Stimulated activated CD8-positive, alpha-beta memory T cell treated with anti-CD3 and anti-CD28 coated beads, Interleukin-12 subunit alpha, Interleukin-12 subunit beta, amount 100 ng/mL, for 4 hours (primary cell): ENCODE results near the gene RHOF.
"Not testable (repeated sequence)": the region's sequence is repeated elsewhere in the genome, so short reads cannot be mapped to it uniquely, and the experiment has no call there.

Experiments
- DNase-seq: peaks from one replicate; pipeline ENCODE4 v3.0.0-alpha.2; 2020; ENCODE audit warnings: low read depth

Gene RHOF

DNA sequence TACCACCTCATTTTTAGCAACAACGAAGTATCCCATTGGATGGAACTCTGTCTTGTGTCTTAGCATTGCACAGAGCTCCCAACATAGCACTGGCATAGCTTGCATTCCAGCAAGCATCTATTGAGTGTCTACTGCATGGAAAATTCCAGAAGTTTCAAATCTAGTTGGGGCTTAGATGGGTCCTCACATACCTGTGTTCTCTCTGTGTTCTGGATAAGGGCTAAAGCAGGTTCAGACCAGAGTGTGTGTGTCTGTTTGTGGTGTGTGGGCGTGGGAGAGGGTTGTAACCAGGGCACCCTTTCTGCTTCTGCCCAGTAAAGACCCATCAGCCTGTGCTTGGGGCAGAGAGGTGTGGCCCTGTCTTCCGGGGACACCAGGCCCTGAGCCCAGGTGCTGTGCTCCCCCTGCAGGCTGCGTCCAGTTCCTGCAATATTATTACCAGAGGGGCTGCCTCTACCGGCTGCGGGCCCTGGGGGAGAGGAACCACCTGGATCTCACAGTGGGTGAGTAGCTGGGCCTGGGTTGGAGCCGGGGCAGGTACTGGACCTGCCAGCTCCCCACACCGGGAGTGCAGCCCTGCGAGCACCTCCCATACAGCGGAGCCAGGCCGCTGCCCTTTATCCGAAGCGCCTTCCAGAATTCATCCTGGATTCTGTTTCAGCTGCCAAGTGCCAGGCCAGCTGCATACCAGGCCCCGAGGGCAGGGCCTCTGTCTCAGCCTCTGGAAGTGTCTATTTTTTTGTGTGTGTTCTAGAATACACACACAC lies 20.3 kb downstream of the RHOF start:
- peak; percentile 60 for DNase-seq

DNA sequence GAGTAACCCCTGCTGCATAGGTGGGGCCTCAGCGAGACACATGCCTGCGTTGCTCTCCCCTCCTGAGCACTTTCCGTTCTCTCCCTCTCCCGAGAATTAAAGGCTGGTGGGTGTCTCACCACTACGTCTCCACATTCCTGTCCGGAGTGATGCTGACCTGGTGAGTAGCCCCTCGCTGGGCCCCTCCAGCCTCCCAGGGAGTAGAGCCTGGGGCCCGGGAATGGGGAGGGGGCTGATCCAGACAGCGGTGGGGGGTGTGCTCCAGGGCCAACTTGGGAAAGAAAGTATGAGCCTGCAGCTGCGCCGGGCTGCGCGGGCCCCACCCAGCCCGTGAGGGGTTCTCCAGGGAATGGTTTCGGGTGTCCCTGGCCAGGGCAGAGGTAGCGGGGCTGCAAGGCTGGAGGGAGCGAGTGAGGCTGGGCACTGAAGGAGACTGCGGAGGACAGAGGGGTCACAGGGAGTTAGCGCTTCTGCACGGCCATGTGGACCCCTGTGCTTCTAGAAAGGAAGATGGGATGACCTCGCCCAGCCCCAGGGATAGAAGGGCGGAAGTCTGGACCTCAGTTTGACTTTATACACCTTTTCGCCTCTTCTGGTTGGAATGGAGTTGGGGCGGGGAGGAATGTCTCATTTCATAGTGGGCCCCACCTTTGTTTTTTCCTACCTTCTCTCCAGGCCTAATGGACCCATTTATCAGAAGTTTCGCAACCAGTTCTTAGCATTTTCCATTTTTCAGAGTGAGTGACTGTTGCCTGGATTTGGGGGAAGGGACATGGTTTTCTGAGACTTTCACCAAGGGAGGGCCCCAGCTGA lies 22.5 kb downstream of the RHOF start:
- DNase-seq = no peak

DNA sequence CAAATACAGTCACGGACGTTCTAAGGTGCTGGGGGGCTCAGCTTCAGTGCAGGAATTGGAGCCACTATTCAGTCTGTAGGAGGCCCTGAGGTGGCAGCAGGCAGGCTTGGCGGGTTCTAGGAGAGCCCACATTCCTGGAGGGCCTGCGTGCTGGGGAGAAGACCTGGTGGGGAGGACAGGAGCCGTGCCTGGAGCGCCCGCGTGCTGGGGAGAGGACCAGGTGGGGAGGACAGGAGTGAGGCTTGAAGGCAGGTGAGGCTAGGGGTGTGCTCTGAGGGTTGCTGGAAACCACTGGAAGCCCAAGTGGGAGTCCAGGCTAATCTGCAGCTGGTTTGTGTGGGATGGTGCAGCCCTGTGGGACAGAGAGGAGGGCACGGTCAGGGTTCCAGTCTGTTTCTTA lies 23.1 kb downstream of the RHOF start:
- DNase-seq = no peak

DNA sequence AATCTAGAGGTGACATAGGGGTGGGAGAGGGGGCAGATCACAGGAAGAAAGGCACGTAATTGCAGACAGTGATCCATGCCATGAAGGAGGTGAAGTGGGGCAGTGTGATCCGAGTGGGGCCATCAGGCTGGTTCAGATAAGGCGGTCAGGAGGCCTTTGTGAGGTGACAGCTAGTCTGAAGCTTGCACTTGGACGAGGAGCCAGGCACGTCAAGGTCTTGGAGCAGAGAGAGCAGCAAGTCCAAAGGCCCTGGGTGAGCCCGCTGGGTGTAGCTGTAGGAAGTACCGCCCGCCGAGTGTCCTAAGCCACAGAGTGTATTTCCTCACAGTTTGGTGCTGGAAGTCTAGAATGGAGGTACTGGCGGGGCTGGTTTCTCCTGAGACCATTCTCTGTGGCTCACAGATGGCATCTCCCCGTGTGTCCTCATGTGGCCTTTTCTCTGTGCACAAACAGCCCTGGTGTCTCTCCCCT lies 23.6 kb downstream of the RHOF start:
- DNase-seq = no peak

DNA sequence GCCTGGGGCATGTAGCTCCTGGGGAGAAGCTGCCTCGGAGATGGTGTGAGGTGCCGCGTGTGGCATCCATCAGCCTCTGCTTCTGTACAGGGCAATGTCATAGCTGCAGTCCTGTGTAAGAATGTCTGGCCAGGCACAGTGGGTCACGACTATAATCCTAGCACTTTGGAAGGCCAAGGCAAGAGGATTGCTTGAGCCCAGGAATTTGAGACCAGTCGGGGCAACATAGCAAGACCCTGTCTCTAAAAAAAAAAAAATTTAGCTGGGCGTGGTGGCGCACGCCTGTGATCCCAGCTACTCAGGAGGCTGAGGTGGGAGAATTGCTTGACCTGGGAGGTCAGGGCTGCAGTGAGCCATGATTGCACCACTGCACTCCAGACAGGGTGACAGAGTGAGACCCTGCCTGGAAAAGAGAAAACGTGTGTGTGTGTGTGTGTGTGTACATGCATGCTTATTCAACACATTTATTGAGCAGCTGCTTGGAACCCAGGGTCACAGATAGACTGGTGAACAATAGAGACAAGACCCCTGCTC lies 24.1 kb downstream of the RHOF start:
- no peak for DNase-seq

DNA sequence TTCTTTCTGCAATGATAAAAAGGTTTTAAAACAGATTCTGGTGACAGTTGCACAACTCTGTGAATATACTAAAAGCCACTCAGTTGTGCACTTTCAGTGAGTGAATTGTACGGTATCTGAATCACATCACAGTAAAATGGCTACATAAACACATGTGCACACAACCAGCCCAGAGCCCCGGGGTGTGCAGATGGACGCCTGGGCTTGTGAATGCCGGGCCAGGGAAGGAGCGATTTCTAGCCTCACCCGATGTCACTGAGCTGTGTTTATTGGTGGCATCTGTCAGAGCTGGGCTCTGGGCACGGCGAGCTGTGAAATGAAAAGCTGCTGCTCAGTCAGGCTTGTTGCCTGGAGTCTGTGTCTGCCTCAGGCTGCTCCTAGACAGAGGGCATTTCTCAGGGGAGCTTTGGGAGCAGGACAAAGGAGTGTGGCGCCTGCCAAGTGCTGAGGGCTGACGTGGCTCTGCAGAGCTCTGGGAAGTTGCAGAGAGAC lies 25.9 kb downstream of the RHOF start:
- DNase-seq = no peak

DNA sequence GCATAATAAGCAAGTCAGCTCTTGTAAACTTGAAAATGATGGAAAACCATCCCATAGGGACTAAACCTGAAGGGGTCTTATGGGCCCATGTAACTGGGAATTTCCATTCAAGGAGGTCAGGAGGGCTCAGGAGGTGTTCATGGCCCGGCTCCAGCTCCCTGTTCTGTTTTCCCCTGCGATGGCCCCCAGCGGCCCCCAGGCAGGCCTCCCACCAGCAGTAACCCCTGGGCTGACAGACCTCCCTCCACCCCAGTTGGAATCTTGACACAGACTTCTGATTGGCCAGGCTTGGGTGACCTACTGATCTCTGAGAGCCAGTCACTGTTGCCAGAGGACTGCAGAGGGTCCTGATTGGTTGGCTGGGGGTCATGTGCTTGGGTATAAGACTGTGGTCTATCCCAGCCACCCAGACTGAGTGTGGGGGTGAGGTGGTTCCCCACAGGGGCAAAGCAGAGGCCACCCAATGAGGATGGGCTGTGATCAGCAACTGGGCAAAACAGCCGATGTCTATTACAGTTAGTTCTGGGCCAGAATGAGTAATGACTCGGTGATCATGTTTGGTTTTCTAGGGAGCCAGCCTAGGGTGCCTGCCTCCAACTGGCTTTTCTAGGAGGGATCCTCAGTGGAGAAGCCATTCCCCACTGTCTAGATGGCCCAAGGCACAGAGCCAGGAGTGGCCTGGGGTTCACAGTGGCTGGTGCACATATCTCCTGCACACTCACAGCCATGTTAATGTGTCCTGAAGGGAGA lies 27.0 kb downstream of the RHOF start:
- DNase-seq = no peak

DNA sequence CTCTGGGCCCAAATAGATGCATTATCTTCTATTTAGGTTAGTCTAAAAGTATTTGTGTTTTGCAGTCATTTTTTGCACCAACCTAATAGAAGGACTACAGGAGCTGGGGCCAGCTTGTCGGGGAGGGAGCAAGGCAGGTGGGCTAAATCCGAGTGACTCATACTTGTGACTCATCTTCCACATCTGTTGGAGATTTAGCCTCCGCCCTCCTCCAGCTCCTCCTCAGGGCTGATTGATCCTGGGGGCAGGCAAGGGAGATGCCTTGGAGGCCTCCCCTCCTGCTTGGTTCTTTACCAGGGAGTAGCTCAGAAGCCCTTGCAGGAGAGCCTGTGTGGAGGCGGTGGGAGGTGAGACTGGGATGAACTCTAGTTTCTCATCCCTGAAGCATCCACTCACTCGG lies 27.9 kb downstream of the RHOF start:
- no peak for DNase-seq

DNA sequence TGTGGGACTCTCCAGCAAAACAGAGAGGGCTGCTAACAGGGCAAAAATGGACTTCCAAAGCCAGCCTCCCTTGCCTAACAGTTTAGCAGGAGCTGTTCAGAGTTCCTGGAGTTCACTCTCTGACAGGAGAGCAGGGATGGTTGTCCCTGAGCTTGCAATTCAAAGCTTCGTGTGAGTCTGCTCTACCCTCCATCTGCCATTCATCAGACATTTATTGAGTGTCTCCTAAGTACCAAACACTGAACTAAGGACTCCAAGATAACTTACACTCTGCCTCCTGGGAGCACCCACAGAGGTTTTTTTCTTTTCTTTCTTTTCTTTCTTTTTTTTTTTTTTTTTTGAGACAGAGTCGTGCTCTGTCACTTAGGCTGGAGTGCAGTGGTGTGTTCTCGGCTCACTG lies 28.7 kb downstream of the RHOF start:
- DNase-seq = no peak

DNA sequence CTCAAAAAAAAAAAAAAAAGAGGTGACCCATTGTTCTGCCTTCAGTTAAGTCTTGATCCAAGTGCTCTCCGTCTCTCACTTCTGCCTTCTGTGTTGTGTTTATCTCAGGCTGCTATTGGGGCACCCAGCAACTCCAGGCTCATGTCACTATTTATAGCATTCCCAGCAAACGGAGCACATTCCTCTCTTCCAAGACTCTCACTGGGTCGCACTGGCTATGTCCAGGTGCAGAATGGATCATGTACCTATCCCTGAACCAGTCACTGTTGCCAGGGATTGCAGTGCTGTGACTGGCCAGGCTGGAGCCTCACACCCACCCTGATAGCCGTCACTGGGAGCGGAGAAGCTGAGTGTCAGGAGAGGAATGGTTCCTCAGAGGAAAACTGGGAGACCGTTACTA lies 31.2 kb downstream of the RHOF start:
- DNase-seq = no peak

DNA sequence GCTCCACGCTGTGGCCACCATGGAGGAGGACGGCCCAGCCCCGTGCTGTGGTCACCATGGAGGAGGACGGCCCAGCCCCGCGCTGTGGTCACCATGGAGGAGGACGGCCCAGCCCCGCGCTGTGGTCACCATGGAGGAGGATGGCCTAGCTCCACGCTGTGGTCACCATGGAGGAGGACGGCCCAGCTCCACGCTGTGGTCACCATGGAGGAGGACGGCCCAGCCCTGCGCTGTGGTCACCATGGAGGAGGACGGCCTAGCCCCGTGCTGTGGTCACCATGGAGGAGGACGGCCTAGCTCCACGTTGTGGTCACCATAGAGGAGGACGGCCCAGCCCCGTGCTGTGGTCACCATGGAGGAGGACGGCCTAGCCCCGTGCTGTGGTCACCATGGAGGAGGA lies 35.0 kb downstream of the RHOF start:
- DNase-seq = not testable (repeated sequence)

DNA sequence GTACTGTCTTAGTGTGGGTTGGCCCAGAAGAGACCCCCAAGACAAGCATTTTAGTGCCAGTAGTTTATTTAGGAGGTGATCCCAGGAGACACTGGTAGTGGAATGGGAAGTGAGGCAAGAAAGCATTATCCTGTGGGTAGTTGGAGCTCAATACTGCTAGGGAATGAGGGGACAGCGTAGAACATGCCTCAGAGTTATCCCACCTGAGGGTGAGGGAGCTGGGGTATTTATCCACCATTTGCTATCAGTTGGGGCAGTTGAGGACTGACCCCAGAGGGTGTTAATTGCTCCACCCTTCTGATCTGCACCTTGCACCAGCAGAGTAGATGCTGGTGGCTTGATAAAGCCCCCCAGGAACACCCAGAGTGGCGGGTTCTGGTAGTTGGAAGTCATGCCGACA lies 37.9 kb downstream of the RHOF start:
- DNase-seq = no peak

DNA sequence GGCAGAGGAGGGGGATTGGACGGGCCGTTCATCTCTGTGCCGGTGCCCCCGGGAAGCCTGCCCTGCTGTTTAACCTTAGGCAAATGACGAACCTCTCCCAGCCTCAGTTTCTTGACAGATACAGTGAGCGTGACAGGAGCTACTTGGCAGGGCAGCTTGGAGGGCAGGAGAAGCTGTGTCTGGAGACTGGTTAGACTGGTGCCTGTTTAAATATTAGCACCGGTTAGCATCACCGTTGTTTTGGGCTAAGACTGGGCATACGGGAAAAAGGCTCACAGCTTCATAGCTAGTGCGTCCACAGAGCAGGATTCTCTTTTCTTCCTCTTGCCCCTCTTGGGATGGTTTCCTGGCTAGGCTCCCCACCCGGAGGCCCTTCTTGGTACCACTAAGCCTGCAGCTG lies 38.7 kb downstream of the RHOF start:
- no peak for DNase-seq

DNA sequence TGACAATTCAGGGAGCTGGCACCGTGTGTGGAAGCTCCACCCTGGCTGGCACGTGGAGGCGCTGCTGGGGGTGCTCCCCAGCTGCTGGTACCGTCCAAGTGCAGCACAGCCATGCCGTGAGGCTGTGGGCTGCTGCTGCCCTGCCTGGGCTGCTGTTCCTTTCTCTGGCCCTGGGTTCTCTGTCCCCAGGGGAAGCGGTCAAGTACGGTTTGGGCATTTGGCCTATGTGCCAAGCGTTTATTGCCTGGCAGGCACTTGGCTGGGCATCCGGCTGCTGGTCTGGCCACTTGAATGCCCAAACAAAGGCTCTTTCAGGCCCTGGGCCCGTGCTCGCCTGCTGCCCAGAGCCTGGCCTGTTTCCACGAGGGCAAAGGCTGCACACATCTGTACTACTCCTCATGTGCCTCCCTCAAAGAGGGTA lies 39.6 kb downstream of the RHOF start:
- no peak for DNase-seq

DNA sequence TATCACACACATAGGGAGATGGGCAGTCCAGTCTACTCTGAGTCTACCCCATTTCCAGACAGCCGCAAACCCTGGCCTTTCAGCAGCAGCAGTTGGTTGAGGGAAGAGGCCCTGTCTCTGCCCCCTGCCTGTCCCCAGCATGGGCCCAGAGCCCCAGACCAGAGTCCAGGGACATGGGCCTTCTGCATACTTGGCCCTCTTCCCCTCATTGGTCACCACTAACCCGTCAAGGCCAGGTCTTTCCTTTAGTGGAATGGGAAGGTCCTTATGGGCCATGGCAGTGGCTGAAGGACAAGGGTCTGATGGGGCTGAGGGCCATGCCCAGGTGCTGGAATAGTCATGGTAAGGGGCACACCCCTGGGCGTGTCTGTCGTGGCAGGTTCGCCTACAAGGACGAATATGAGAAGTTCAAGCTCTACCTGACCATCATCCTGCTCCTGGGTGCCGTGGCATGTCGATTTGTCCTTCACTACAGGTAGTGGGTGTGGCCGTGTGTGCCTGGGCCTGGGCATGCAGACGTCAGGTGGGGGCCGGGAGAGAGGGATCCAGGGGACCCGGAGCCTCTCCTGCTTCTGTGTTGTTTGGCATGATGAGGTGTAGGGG lies 41.6 kb downstream of the RHOF start:
- no peak for DNase-seq

DNA sequence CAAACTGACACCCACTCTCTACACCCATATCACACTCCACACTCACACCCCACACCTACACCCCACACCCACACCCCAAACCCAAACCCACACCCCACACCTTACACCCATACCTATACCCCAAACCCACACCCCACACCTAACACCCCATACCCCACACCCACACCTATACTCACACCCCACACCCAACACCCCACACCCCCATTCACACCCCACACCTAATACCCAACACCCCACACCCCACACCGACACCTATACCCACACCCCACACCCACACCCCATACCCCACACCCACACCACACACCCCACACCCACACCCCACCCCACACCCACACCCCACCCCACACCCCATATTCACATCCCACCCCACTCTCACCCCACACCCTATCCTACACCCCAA lies 42.5 kb downstream of the RHOF start:
- no peak for DNase-seq

DNA sequence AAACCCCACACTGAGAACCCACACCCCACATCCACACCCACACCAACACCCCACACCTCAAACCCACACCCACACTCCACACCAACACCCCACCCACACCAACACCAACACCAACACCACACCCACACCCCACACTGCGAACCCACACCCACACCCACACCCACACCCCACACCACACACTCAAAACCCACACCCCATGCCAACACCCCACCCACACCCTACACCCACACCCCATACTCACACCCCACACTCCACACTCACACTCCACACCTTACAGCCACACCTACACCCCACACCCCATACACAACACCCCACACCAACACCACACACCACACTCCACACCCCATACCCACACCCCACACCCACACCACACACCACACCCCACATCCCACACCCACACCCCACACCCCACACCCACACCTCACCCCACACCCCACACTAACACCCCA lies 43.0 kb downstream of the RHOF start:
- no peak for DNase-seq

DNA sequence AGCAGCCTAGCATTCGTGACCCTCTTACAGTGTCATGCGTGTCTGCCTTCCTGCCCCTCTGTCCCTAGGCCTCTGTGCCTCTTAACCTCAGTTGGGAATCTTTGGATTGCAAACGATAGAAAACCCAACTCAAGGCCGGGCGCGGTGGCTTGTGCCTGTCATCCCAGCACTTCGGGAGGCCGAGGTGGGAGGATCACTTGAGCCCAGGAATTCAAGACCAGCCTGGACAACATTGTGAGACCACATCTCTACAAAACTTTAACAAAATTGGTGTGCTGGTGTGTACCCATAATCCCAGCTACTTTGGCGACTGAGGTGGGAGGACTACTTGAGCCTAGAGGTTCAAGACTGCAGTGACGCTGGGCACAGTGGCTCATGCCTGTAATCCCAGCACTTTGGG lies 44.2 kb downstream of the RHOF start:
- DNase-seq = no peak

DNA sequence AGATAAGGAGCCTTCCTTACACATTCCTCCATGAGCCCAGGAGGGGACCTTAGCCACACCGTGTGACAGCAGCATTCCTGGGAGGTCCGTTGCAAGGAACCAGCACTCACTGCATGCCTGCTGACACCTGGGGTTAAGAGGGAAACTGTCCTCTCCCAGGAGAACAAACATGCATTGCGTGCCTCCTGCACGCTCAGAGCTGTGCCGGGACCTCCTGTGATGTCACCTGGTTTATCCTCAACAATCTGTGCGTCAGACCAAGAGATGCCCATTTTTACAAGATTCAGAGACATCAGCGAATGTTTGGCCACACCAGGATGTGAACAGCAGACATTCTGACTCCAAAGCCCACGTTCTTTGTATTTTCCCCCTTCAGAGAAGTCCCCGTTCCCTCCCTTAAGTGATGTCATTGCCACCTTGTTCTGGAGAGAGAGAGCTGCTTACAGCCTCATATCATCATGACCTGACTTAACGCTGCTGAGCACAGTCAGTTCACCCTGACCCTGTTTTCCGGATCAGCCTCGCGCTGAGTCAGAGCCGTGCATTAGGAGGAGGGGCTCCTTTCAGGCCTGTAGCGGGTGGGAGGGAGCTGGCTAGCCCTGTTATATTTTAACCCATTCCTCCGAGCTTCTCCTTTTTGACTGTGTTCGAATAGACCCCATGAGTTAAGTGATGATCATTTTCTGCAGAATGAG lies 44.8 kb downstream of the RHOF start:
- DNase-seq = no peak

DNA sequence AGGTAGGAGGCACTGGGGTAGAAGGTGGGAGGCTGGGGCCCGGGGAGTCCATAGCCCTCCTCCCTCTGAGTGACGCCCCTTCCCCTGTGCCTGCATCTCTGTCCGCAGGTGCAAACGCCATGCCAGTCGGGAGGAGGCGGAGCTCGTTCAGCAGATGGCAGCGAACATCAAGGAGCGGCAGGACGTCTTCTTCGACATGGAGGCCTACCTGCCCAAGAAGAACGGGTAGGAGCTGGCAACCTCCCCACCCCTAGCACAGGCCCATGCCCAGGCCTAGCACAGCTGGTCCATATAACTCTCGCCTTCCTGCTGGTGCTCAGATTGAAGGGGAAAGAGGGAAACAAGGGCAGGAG lies 45.3 kb downstream of the RHOF start:
- DNase-seq = no peak

DNA sequence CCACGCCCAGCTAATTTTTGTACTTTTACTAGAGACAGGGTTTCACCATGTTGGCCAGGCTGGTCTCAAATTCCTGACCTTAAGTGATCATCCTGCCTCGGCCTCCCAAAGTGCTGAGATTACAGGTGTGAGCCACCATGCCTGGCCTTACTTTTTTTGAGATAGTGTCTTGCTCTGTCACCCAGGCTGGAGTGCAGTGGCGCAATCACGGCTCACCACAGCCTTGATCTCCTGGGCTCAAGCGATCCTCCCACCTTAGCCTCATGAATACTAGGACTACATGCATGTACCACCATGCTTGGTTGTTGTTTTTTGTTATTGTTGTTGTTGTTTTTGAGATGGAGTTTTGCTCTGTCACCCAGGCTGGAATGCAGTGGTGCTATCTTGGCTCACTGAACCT lies 47.9 kb downstream of the RHOF start:
- not testable (repeated sequence) for DNase-seq
